Mesothelial cell of epicardium (in vitro differentiated cells): ENCODE data around the gene CENPA. TPM values are rescaled to one million over a fixed set of nuclear protein-coding genes. Genes with fewer than 3 reads are reported as not detected.
"Not testable (repeated sequence)": the region's sequence is repeated elsewhere in the genome, so short reads cannot be mapped to it uniquely, and the experiment has no call there.

ENCODE experiments used
- DNase-seq, 2 experiments: peaks; one replicate each; pipeline ENCODE4 v3.0.0; 2021; ENCODE audit warnings: low spot score in 2 of 2; ENCODE audit not compliant: unreplicated experiment in 2 of 2
- H3K27ac Mint-ChIP-seq: 2 replicates; pipeline ENCODE4 v1.8.0; 2021; ENCODE audit warnings: mixed read lengths
- H3K27me3 Mint-ChIP-seq: 2 replicates; pipeline ENCODE4 v1.8.0; 2021; ENCODE audit warnings: low read depth, mixed read lengths
- H3K36me3 Mint-ChIP-seq: 2 replicates; pipeline ENCODE4 v1.8.0; 2021; ENCODE audit warnings: mixed read lengths
- H3K4me1 Mint-ChIP-seq: 2 replicates; pipeline ENCODE4 v1.8.0; 2021; ENCODE audit warnings: mixed read lengths
- H3K4me3 Mint-ChIP-seq: 2 replicates; pipeline ENCODE4 v1.8.0; 2021; ENCODE audit warnings: mild to moderate bottlenecking, moderate library complexity, mixed read lengths
- H3K9me3 Mint-ChIP-seq: 2 replicates; pipeline ENCODE4 v1.8.0; 2021; ENCODE audit warnings: mixed read lengths
- CTCF ChIP-seq: fragments of 200-600 bp; sonication (generic); IDR thresholded peaks from one replicate; pipeline ENCODE4 v1.5.0; 2021; ENCODE audit warnings: antibody characterized with exemption; ENCODE audit not compliant: unreplicated experiment
- total RNA-seq: library from RNA; stranded (reverse); gene quantifications from 3 replicates; pipeline ENCODE4 v1.2.1, GENCODE V29; 2021

CENPA gene
- total RNA-seq, 1 donor from 2014 or later = 9.2 TPM

- no peak overlapping the region for H3K4me3 Mint-ChIP-seq
- H3K36me3 Mint-ChIP-seq = no peaks in the 10 kb centered on the region
- H3K27me3 Mint-ChIP-seq = no peaks in the 10 kb centered on the region
- no peak for DNase-seq
- H3K9me3 Mint-ChIP-seq = peaks cover 4% of the 10 kb centered on the region
- TF ChIP-seq CTCF = no peak
- H3K4me1 Mint-ChIP-seq = peaks cover 11% of the 10 kb centered on the region
- no peak overlapping the region for H3K27ac Mint-ChIP-seq
Observed at GRCh38 chr2:26746934-26747333, 38.9 kb upstream of the CENPA start.

GRCh38 chr2:26749787-26750420 is 36.0 kb upstream of the CENPA start:
- H3K36me3 Mint-ChIP-seq, H3K27me3 Mint-ChIP-seq, H3K4me3 Mint-ChIP-seq, H3K9me3 Mint-ChIP-seq, DNase-seq: not testable (repeated sequence)
- H3K27ac Mint-ChIP-seq = peak overlapping the region; percentile 94
- H3K4me1 Mint-ChIP-seq = peaks cover 11% of the 10 kb centered on the region

- DNase-seq, H3K27me3 Mint-ChIP-seq, H3K9me3 Mint-ChIP-seq, H3K4me3 Mint-ChIP-seq, H3K36me3 Mint-ChIP-seq: not testable (repeated sequence)
- Mint-ChIP-seq H3K27ac (peak overlapping the region; percentile 94), H3K4me1 (peaks cover 11% of the 10 kb centered on the region)
Observed at GRCh38 chr2:26750467-26750866, 35.4 kb upstream of the CENPA start.

GRCh38 chr2:26752656-26753055 is 33.2 kb upstream of the CENPA start:
- Mint-ChIP-seq H3K9me3 (peaks cover 4% of the 10 kb centered on the region), H3K27me3 (no peaks in the 10 kb centered on the region), H3K27ac (no peak overlapping the region), H3K4me3 (no peak overlapping the region), H3K4me1 (peaks cover 15% of the 10 kb centered on the region), H3K36me3 (no peaks in the 10 kb centered on the region)
- TF ChIP-seq CTCF = no peak
- no peak for DNase-seq

- DNase-seq = no peak
- no peak for TF ChIP-seq CTCF
- no peaks in the 10 kb centered on the region for H3K27me3 Mint-ChIP-seq
- H3K9me3 Mint-ChIP-seq = peaks cover 4% of the 10 kb centered on the region
- no peak overlapping the region for H3K4me3 Mint-ChIP-seq
- no peak overlapping the region for H3K27ac Mint-ChIP-seq
- no peaks in the 10 kb centered on the region for H3K36me3 Mint-ChIP-seq
- H3K4me1 Mint-ChIP-seq = peaks cover 30% of the 10 kb centered on the region
Observed at GRCh38 chr2:26754539-26754938, 31.3 kb upstream of the CENPA start.

GRCh38 chr2:26754972-26755670 is 30.7 kb upstream of the CENPA start:
- TF ChIP-seq CTCF = no peak
- DNase-seq = no peak
- Mint-ChIP-seq H3K9me3 (peaks cover 4% of the 10 kb centered on the region), H3K27ac (no peak overlapping the region), H3K4me3 (no peak overlapping the region), H3K27me3 (no peaks in the 10 kb centered on the region), H3K36me3 (no peaks in the 10 kb centered on the region), H3K4me1 (peaks cover 25% of the 10 kb centered on the region)
